Body of pancreas (tissue), 4 donors: ENCODE measurements around the gene LMO1. TPM values are rescaled to one million over a fixed set of nuclear protein-coding genes. Genes with fewer than 3 reads are reported as not detected.

Source experiments
- ATAC-seq: fragments of 150-250 bp; one replicate; pipeline ENCODE4 v1.9.1; 2016
- DNase-seq, 4 donors: peaks; one replicate each; pipeline ENCODE4 v3.0.0-alpha.2; 2019
- H3K27ac ChIP-seq, 4 donors: fragments of 200-600 bp; sonication (generic); 1 replicate in 3 of 4; 2 replicates in 1 of 4; pipeline versions ENCODE4 v1.5.1 to v1.6.1; 2016 to 2019; ENCODE audit warnings: mild to moderate bottlenecking in 1 of 4, mixed read lengths in 1 of 4, moderate library complexity in 1 of 4
- H3K27me3 ChIP-seq, 2 donors: fragments of 200-600 bp; sonication (generic); one replicate each; pipeline ENCODE4 v1.6.0; 2016; ENCODE audit warnings: mild to moderate bottlenecking in 1 of 2
- H3K36me3 ChIP-seq, 2 donors: fragments of 200-600 bp; sonication (generic); replicated peaks in 1 of 2; 2 replicates each; pipeline ENCODE4 v1.5.1; 2016; ENCODE audit warnings: low read depth in 2 of 2; ENCODE audit not compliant: insufficient read depth in 1 of 2
- H3K4me1 ChIP-seq: fragments of 200-600 bp; sonication (generic); one replicate; pipeline ENCODE4 v1.6.0; 2016
- H3K4me3 ChIP-seq, 2 donors: fragments of 200-600 bp; sonication (generic); 1 replicate in 1 of 2; 2 replicates in 1 of 2; pipeline ENCODE4 v1.5.1; 2016 to 2019
- H3K9me3 ChIP-seq, 3 donors: fragments of 200-600 bp; sonication (generic); 1 replicate in 2 of 3; 2 replicates in 1 of 3; pipeline ENCODE4 v1.5.1; 2016
- POLR2A ChIP-seq, 3 donors: fragments of 450-650 bp; IDR thresholded peaks; one replicate each; pipeline ENCODE4 v1.6.1; 2016; ENCODE audit warnings: antibody characterized with exemption in 3 of 3, mild to moderate bottlenecking in 2 of 3
- WGBS, 2 donors: methylation state at CpG; one replicate each; pipeline ENCODE4 v1.1.5; 2017; 5-methylcytosine and 5-hydroxymethylcytosine counted together
- intact Hi-C: fragments of 100-400 bp; cut with DNase I; formaldehyde crosslinking; loops from one replicate; pipeline ENCODE4 v1.15.1; 2023
- total RNA-seq, 2 donors: library from RNA; depleted of rRNA; stranded (reverse); fragments of >200 nt; gene quantifications; one replicate each; pipeline ENCODE4 v1.1.0, GENCODE V29; 2016
- TF ChIP-seq, protein P1 (sequence below), 7 experiments: fragments of 450-650 bp in 4 of 7; fragments of 200-600 bp in 3 of 7; sonication (generic) in 3 of 7; IDR thresholded peaks; one replicate each; pipeline ENCODE4 v1.5.1; 2016 to 2019; ENCODE audit warnings: antibody characterized with exemption in 7 of 7

The LMO1 gene
- total RNA-seq, 2 donors from 2014 or later: 0.78 to 1.6 TPM

DNA sequence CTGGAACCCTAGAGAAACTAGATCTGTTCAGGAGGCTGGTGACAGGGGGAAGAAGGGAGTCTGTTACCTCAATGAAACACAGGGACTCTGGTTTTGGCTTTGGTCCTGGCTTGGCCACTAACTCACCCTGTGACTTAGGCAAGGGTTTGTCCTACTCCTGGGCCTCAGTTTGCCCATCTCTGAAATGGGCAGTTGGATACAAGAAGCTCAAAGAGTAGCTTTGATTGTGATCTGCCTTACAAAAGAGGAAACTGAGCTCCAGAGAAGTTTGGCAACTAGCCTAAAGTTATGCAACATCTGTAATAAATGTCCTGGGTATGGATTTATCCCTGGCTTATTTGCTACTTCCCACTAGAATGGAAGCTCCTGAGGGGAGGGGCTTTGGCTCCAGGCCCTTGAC lies 24.0 kb upstream of the LMO1 start:
- Histone ChIP-seq H3K9me3 (no peaks in the 10 kb centered on the region), H3K27me3 (no peaks in the 10 kb centered on the region), H3K4me3 (no peak overlapping the region), H3K4me1 (peaks cover 6% of the 10 kb centered on the region), H3K27ac (no peak overlapping the region), H3K36me3 (no peaks in the 10 kb centered on the region)
- intact Hi-C loops: no loop called here
- no peak for ATAC-seq
- TF ChIP-seq, protein P1, sequence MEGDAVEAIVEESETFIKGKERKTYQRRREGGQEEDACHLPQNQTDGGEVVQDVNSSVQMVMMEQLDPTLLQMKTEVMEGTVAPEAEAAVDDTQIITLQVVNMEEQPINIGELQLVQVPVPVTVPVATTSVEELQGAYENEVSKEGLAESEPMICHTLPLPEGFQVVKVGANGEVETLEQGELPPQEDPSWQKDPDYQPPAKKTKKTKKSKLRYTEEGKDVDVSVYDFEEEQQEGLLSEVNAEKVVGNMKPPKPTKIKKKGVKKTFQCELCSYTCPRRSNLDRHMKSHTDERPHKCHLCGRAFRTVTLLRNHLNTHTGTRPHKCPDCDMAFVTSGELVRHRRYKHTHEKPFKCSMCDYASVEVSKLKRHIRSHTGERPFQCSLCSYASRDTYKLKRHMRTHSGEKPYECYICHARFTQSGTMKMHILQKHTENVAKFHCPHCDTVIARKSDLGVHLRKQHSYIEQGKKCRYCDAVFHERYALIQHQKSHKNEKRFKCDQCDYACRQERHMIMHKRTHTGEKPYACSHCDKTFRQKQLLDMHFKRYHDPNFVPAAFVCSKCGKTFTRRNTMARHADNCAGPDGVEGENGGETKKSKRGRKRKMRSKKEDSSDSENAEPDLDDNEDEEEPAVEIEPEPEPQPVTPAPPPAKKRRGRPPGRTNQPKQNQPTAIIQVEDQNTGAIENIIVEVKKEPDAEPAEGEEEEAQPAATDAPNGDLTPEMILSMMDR (IDR thresholded peaks at IDR 0.05): no peak
- TF ChIP-seq POLR2A (IDR thresholded peaks at IDR 0.05): no peak
- DNase-seq: peak in 1 of 4 donors; percentile 5

DNA sequence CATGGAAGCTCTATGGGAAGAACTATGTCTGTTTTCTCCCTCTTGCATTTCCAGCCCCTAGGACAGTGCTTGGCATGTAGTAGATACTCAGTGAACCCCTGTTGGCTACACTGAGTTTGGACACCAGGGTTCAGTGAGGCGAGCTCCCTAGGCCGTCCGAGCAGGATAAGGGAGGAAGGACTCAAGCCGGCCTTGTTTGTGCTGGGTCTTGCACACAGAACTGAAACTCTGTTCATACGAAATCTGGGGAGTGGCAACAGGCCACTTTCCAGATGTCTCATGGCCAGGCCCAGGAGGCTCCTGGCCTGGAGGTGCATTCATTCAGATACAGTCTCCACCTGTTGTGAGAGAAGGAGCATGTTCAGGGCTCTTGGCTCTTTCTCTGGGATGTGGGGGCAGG lies 23.6 kb upstream of the LMO1 start:
- WGBS, 2 donors: 91 to 95% methylated on average over 5 of the region's 5 CpGs
- Histone ChIP-seq H3K27me3 (no peaks in the 10 kb centered on the region), H3K27ac (no peak overlapping the region), H3K4me3 (no peak overlapping the region), H3K9me3 (no peaks in the 10 kb centered on the region), H3K4me1 (peaks cover 6% of the 10 kb centered on the region), H3K36me3 (no peaks in the 10 kb centered on the region)
- TF ChIP-seq POLR2A (IDR thresholded peaks at IDR 0.05): no peak
- TF ChIP-seq, protein P1 (IDR thresholded peaks at IDR 0.05): no peak
- ATAC-seq (no peak), DNase-seq (peak in 1 of 4 donors; percentile 4)
- intact Hi-C loops: no loop called here

DNA sequence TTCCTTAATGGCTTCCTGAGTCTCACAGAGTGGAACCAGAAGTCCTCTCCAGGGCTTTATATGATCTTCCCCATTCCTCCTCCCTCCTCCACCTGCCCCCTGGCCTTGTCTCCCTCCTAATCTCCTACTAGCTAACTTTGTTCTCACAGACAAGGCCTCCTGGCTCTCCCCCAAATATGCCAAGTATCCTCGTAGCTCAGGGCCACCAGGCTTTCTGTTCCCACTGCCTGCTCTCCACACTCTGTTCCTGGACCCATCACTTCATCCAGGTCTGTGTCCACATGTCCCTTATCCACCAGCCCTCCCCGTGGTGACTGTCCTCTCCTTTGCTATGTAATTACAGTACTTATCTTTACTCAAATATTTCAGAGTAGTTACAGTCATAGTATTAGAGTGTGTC lies 23.2 kb upstream of the LMO1 start:
- H3K9me3 ChIP-seq: no peaks in the 10 kb centered on the region
- H3K4me3 ChIP-seq: no peak overlapping the region
- H3K27ac ChIP-seq: no peak overlapping the region
- DNase-seq (peak in 1 of 4 donors; percentile 3), ATAC-seq (no peak)
- no peak for TF ChIP-seq POLR2A (IDR thresholded peaks at IDR 0.05)
- TF ChIP-seq, protein P1 (IDR thresholded peaks at IDR 0.05): no peak
- H3K4me1 ChIP-seq: peaks cover 6% of the 10 kb centered on the region
- H3K27me3 ChIP-seq: no peaks in the 10 kb centered on the region
- WGBS, 2 donors: 28 to 36% methylated on average over 2 of the region's 2 CpGs
- intact Hi-C loops: no loop called here
- no peaks in the 10 kb centered on the region for H3K36me3 ChIP-seq

DNA sequence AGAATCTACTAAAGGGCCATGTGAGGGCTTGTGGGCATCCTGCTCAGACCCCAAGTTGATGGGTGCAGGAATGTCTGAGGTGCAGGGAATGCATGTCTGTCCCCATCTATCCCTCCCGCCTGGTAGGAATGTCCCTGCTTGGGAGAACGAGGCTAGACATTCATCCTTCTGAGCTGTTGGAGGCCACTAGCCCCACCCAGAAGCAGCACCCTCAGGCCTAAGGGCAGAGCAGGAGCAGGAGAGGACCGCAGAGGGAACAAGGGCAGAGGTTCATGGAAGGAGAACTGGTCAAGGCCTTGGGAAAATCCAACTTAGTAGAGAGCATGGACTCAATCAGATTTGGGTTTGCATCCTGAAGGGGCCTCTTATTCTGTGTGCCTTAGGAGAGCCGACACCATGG lies 22.1 kb upstream of the LMO1 start:
- no peak overlapping the region for H3K4me3 ChIP-seq
- H3K27ac ChIP-seq: no peak overlapping the region
- no peaks in the 10 kb centered on the region for H3K27me3 ChIP-seq
- intact Hi-C loops: no loop called here
- no peak for TF ChIP-seq POLR2A (IDR thresholded peaks at IDR 0.05)
- TF ChIP-seq, protein P1 (IDR thresholded peaks at IDR 0.05): no peak
- 71 to 83% methylated on average over 3 to 4 of the region's 4 CpGs for WGBS, 2 donors
- H3K4me1 ChIP-seq: peaks cover 6% of the 10 kb centered on the region
- ATAC-seq (no peak), DNase-seq (no peak)
- H3K9me3 ChIP-seq: no peaks in the 10 kb centered on the region
- no peaks in the 10 kb centered on the region for H3K36me3 ChIP-seq

DNA sequence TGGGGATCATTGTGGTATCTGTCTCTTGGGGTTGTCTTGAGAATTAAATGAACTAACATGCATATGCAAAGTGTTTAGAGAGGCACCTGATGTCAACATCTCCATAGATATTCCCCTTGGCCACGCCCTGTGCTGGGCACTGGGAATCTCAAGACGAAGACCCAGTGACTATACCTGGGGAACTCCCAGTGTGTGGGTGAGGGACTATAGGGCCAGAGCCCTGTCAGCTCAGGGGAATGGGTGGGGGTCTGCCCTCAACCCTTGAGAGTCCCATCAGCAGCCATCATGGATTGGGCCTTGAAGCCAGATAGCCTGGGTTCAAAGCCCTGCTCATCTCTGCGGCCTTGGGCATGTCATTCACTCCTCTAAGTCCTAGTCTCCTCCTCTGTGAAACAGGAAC lies 21.6 kb upstream of the LMO1 start:
- no peak overlapping the region for H3K4me3 ChIP-seq
- no peak for ATAC-seq
- H3K36me3 ChIP-seq: no peaks in the 10 kb centered on the region
- WGBS, 2 donors: 74 to 93% methylated on average over 3 of the region's 3 CpGs
- H3K4me1 ChIP-seq: peaks cover 6% of the 10 kb centered on the region
- H3K27me3 ChIP-seq: no peaks in the 10 kb centered on the region
- TF ChIP-seq, protein P1 (IDR thresholded peaks at IDR 0.05): no peak
- TF ChIP-seq POLR2A (IDR thresholded peaks at IDR 0.05): no peak
- no peak overlapping the region for H3K27ac ChIP-seq
- no peaks in the 10 kb centered on the region for H3K9me3 ChIP-seq
- intact Hi-C loops: no loop called here
- no peak for DNase-seq
